Endometrium (tissue), 2 donors: ENCODE measurements around the gene AP3D1.
A peak's percentile ranks its signal among the peaks of the same experiment; 100 is the strongest.

Experiments used
- FAIRE-seq: peaks from 2 replicates; lab custom pipeline; 2012; peaks lifted over from hg19 to GRCh38; lab: Jason Lieb, UNC
- donor health status: control.
- donor health status: control.

The AP3D1 gene

GRCh38 chr19:2061495-2062388 is 89.6 kb downstream of the AP3D1 start:
- peak; percentile 97 for FAIRE-seq

- FAIRE-seq: no peak
These were observed 90.4 kb downstream of the AP3D1 start for GRCh38 chr19:2060884-2061494.

GRCh38 chr19:2059422-2060201 is 91.8 kb downstream of the AP3D1 start:
- no peak for FAIRE-seq

GRCh38 chr19:2058570-2059421 is 92.6 kb downstream of the AP3D1 start:
- FAIRE-seq: no peak

- FAIRE-seq: no peak
These were observed 93.6 kb downstream of the AP3D1 start for GRCh38 chr19:2057484-2058469.

- no peak for FAIRE-seq
These were observed 94.6 kb downstream of the AP3D1 start for GRCh38 chr19:2056837-2057192.

- no peak for FAIRE-seq
These were observed 95.2 kb downstream of the AP3D1 start for GRCh38 chr19:2055931-2056836.

- FAIRE-seq: no peak
These were observed 96.6 kb downstream of the AP3D1 start for GRCh38 chr19:2054763-2055162.

- no peak for FAIRE-seq
These were observed 97.6 kb downstream of the AP3D1 start for GRCh38 chr19:2053601-2054389.

GRCh38 chr19:2051773-2052704 is 99.3 kb downstream of the AP3D1 start:
- no peak for FAIRE-seq

- FAIRE-seq: no peak
These were observed 100.2 kb downstream of the AP3D1 start, which contains the start of gene MKNK2 for GRCh38 chr19:2050991-2051772. Gene MKNK2, minus strand, starts transcription at chr19:2051244. Its CDS starts 393 bp downstream, at chr19:2050851.
